Esophagus muscularis mucosa (tissue), 4 donors: Measurements from ENCODE around the gene SPOCD1. TPM values are rescaled to one million over a fixed set of nuclear protein-coding genes. Genes with fewer than 3 reads are reported as not detected.

Experiments used
- DNase-seq: peaks from one replicate; pipeline ENCODE4 v3.0.0-alpha.2; 2017; ENCODE audit errors: extremely low spot score
- H3K27ac ChIP-seq, 4 donors: fragments of 200-600 bp; sonication (generic); replicated peaks in 1 of 4; 1 replicate in 3 of 4; 2 replicates in 1 of 4; pipeline ENCODE4 v1.5.1; 2016 to 2019; ENCODE audit warnings: mild to moderate bottlenecking in 1 of 4
- H3K27me3 ChIP-seq, 4 donors: fragments of 200-600 bp; sonication (generic); one replicate each; pipeline versions ENCODE4 v1.5.1 to v1.6.0; 2016 to 2019
- H3K36me3 ChIP-seq, 4 donors: fragments of 200-600 bp; sonication (generic); one replicate each; pipeline ENCODE4 v1.5.1; 2016 to 2019
- H3K4me1 ChIP-seq, 4 donors: fragments of 200-600 bp; sonication (generic); one replicate each; pipeline ENCODE4 v1.5.1; 2016 to 2019
- H3K4me3 ChIP-seq, 4 donors: fragments of 200-600 bp; sonication (generic); 1 replicate in 2 of 4; 2 replicates in 2 of 4; pipeline ENCODE4 v1.5.1; 2016 to 2019; ENCODE audit warnings: mild to moderate bottlenecking in 4 of 4, moderate library complexity in 1 of 4
- H3K9me3 ChIP-seq, 4 donors: fragments of 200-600 bp; sonication (generic); 1 replicate in 3 of 4; 2 replicates in 1 of 4; pipeline ENCODE4 v1.5.1; 2016 to 2019
- EP300 ChIP-seq: sonication (generic); formaldehyde crosslinking; IDR thresholded peaks from one replicate; pipeline ENCODE4 v1.6.1; 2017; ENCODE audit warnings: antibody characterized with exemption
- POLR2A ChIP-seq: fragments of 450-650 bp; IDR thresholded peaks from one replicate; pipeline ENCODE4 v1.6.1; 2017; ENCODE audit warnings: antibody characterized with exemption, moderate library complexity, mild to moderate bottlenecking, low read depth
- POLR2AphosphoS5 ChIP-seq, 2 donors: sonication (generic); formaldehyde crosslinking; IDR thresholded peaks; one replicate each; pipeline ENCODE4 v1.6.1; 2017; ENCODE audit warnings: antibody characterized with exemption in 2 of 2
- WGBS: methylation state at CpG from one replicate; pipeline ENCODE4 v1.1.5; 2018; 5-methylcytosine and 5-hydroxymethylcytosine counted together
- intact Hi-C: fragments of 100-400 bp; cut with DNase I; formaldehyde crosslinking; loops from one replicate; pipeline ENCODE4 v1.15.1; 2023
- total RNA-seq, 4 donors: library from RNA; depleted of rRNA; stranded (reverse); fragments of >200 nt; gene quantifications; one replicate each; pipeline versions ENCODE4 v1.1.0 to v1.2.1, GENCODE V29; 2016
- TF ChIP-seq, protein P1 (sequence below), 3 experiments: fragments of 200-600 bp in 2 of 3; fragments of 450-650 bp in 1 of 3; sonication (generic) in 2 of 3; IDR thresholded peaks; one replicate each; pipeline ENCODE4 v1.5.1; 2017 to 2019; ENCODE audit warnings: antibody characterized with exemption in 3 of 3, mild to moderate bottlenecking in 2 of 3, moderate library complexity in 1 of 3

Gene SPOCD1
- total RNA-seq, 4 donors from 2014 or later = 0.17 to 0.19 (median 0.17) TPM; not detected in 1

DNA sequence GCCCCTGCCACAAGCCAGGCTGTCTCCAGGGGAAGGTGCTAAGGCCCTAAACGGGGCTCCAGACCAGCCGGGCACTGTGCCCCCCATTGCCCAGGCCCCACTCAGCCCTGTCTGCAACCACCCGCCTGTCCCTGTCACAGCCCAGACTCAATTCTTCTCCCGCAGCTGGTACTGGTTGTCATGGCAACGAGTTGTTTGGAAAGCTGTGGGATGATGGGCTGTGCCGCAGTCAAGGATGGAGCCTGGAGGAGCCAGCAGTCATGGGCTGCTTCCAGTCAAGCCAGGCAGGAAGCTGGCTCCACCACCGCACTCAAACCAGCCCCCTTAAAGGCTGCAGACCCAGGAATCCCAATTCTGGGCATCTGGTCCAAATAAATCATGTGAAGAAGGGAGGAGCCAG lies 4.2 kb downstream of the SPOCD1 start:
- peaks cover 0 to 7% (median 0%) of the 10 kb centered on the region in 4 donors for H3K4me1 ChIP-seq
- H3K27me3 ChIP-seq = no peaks in the 10 kb centered on the region
- TF ChIP-seq POLR2AphosphoS5 (IDR thresholded peaks at IDR 0.05) = no peak
- intact Hi-C loops = no loop called here
- no peak overlapping the region for H3K27ac ChIP-seq
- no peak overlapping the region for H3K4me3 ChIP-seq
- no peaks in the 10 kb centered on the region for H3K36me3 ChIP-seq
- no peaks in the 10 kb centered on the region for H3K9me3 ChIP-seq
- 62% methylated on average over 3 of the region's 7 CpGs for WGBS
- no peak for DNase-seq

DNA sequence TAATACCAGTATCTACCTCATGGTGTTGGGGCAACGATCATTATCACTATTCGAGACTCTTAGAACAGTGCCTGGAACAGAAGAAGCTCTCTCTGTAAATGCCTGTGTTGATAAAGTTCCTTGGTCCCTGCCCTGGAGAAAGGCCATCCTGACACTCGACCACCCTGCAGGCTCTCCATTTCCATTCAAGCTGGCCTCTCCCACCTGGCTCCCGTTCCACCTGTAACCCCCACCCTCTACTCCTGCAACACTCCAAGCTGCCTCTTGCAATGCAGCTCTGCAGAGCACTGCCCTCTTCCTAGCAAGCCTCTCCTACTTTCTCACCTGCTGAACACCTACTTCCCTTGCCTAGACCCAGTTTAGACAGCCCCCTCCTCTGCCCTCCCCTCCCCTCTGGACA lies 6.1 kb downstream of the SPOCD1 start:
- 67% methylated on average over 4 of the region's 4 CpGs for WGBS
- Histone ChIP-seq H3K27ac (no peak overlapping the region), H3K9me3 (no peaks in the 10 kb centered on the region), H3K4me1 (peaks cover 0 to 7% (median 0%) of the 10 kb centered on the region in 4 donors), H3K27me3 (no peaks in the 10 kb centered on the region), H3K4me3 (no peak overlapping the region), H3K36me3 (no peaks in the 10 kb centered on the region)
- intact Hi-C loops = no loop called here
- TF ChIP-seq POLR2AphosphoS5 (IDR thresholded peaks at IDR 0.05) = no peak
- no peak for TF ChIP-seq EP300
- TF ChIP-seq, protein P1, sequence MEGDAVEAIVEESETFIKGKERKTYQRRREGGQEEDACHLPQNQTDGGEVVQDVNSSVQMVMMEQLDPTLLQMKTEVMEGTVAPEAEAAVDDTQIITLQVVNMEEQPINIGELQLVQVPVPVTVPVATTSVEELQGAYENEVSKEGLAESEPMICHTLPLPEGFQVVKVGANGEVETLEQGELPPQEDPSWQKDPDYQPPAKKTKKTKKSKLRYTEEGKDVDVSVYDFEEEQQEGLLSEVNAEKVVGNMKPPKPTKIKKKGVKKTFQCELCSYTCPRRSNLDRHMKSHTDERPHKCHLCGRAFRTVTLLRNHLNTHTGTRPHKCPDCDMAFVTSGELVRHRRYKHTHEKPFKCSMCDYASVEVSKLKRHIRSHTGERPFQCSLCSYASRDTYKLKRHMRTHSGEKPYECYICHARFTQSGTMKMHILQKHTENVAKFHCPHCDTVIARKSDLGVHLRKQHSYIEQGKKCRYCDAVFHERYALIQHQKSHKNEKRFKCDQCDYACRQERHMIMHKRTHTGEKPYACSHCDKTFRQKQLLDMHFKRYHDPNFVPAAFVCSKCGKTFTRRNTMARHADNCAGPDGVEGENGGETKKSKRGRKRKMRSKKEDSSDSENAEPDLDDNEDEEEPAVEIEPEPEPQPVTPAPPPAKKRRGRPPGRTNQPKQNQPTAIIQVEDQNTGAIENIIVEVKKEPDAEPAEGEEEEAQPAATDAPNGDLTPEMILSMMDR (IDR thresholded peaks at IDR 0.05) = no peak
- no peak for TF ChIP-seq POLR2A
- DNase-seq = no peak

- no peak for DNase-seq
- Histone ChIP-seq H3K9me3 (no peaks in the 10 kb centered on the region), H3K27ac (no peak overlapping the region), H3K4me1 (peaks cover 0 to 7% (median 0%) of the 10 kb centered on the region in 4 donors), H3K4me3 (no peak overlapping the region), H3K27me3 (no peaks in the 10 kb centered on the region), H3K36me3 (no peaks in the 10 kb centered on the region)
- TF ChIP-seq POLR2AphosphoS5 (IDR thresholded peaks at IDR 0.05) (no peak), POLR2A (no peak), EP300 (no peak)
- TF ChIP-seq, protein P1 (IDR thresholded peaks at IDR 0.05) = no peak
- intact Hi-C loops = no loop called here
- WGBS = 87% methylated on average over 4 of the region's 4 CpGs
Measured at GRCh38 chr1:31807273-31808048, 8.4 kb downstream of the SPOCD1 start.

- no peaks in the 10 kb centered on the region for H3K4me1 ChIP-seq
- no peak overlapping the region for H3K27ac ChIP-seq
- H3K27me3 ChIP-seq = no peaks in the 10 kb centered on the region
- no peak for TF ChIP-seq POLR2AphosphoS5 (IDR thresholded peaks at IDR 0.05)
- TF ChIP-seq, protein P1 (IDR thresholded peaks at IDR 0.05) = no peak
- no peak for TF ChIP-seq POLR2A
- no peak for TF ChIP-seq EP300
- H3K36me3 ChIP-seq = no peaks in the 10 kb centered on the region
- no peak for DNase-seq
- intact Hi-C loops = no loop called here
- 83% methylated on average over 6 of the region's 6 CpGs for WGBS
- no peaks in the 10 kb centered on the region for H3K9me3 ChIP-seq
- H3K4me3 ChIP-seq = no peak overlapping the region
Measured at GRCh38 chr1:31805318-31805717, 10.5 kb downstream of the SPOCD1 start.

GRCh38 chr1:31804098-31804497 lies 11.7 kb downstream of the SPOCD1 start:
- WGBS = 91% methylated on average over 1 of the region's 1 CpG
- Histone ChIP-seq H3K4me1 (no peaks in the 10 kb centered on the region), H3K27ac (no peak overlapping the region), H3K36me3 (no peaks in the 10 kb centered on the region), H3K27me3 (peaks cover 0 to 6% (median 0%) of the 10 kb centered on the region in 4 donors), H3K4me3 (no peak overlapping the region), H3K9me3 (no peaks in the 10 kb centered on the region)
- TF ChIP-seq, protein P1 (IDR thresholded peaks at IDR 0.05) = no peak
- DNase-seq = no peak
- intact Hi-C loops = no loop called here
